Spinal cord (tissue), 10 donors: Measurements from ENCODE around the gene OR11H1. TPM values are rescaled to one million over a fixed set of nuclear protein-coding genes. Genes with fewer than 3 reads are reported as not detected.
"Not testable (repeated sequence)": the region's sequence is repeated elsewhere in the genome, so short reads cannot be mapped to it uniquely, and the experiment has no call there.

ENCODE experiments used
- DNase-seq, 6 donors: peaks; one replicate each; pipeline versions ENCODE4 v3.0.0 to v3.0.0-alpha.2; 2013 to 2015; ENCODE audit warnings: low spot score in 6 of 6, low read depth in 4 of 6
- H3K27ac ChIP-seq: one replicate; pipeline ENCODE4 v1.5.1; 2013; ENCODE audit warnings: low read depth, low read length, control low read depth
- H3K27me3 ChIP-seq: one replicate; pipeline ENCODE4 v1.6.1; 2013; ENCODE audit warnings: low read length; ENCODE audit not compliant: control insufficient read depth, insufficient read depth
- H3K36me3 ChIP-seq: one replicate; pipeline ENCODE4 v1.6.1; 2013; ENCODE audit warnings: low read length; ENCODE audit not compliant: control insufficient read depth, insufficient read depth
- H3K4me1 ChIP-seq: one replicate; pipeline ENCODE4 v1.6.1; 2013; ENCODE audit warnings: low read length; ENCODE audit not compliant: control insufficient read depth, insufficient read depth
- H3K4me3 ChIP-seq: one replicate; pipeline ENCODE4 v1.5.1; 2013; ENCODE audit warnings: low read depth, low read length, control low read depth
- H3K9me3 ChIP-seq: one replicate; pipeline ENCODE4 v1.6.1; 2013; ENCODE audit warnings: low read length; ENCODE audit not compliant: control insufficient read depth, insufficient read depth
- WGBS: methylation state at CpG from one replicate; pipeline ENCODE4 v1.1.5; 2013; ENCODE audit warnings: missing lambda C conversion rate; ENCODE audit not compliant: insufficient coverage; 5-methylcytosine and 5-hydroxymethylcytosine counted together
- long read RNA-seq, 4 donors: transcript quantifications; one replicate each; lab custom pipeline, GENCODE V29; 2026
- polyA plus RNA-seq, 2 donors: library from polyadenylated mRNA; unstranded; fragments of 120-200 nt; gene quantifications; one replicate each; pipeline ENCODE4 v1.2.1, GENCODE V29; 2013; ENCODE audit not compliant: insufficient read length in 2 of 2
- total RNA-seq, 2 donors: library from RNA; depleted of rRNA in 1 of 2; stranded (reverse); fragments of 120-200 nt in 1 of 2; fragments of >200 nt in 1 of 2; gene quantifications; one replicate each; pipeline versions ENCODE4 v1.2.3 to v1.2.4, GENCODE V29; 2013 to 2014
- donor health status: healthy.

The OR11H1 gene
- total RNA-seq = not detected
- polyA plus RNA-seq = not detected
- long read RNA-seq, donor 1 = 0 reads
- long read RNA-seq, donor 2, partial matches to known transcripts = 0 of 1 reads
- long read RNA-seq, donor 2, other reads (novel, unspliced or antisense) = 0 of 1 reads
- long read RNA-seq, donor 3 = 0 reads
- long read RNA-seq, donor 4 = 0 reads

- not testable (repeated sequence) for DNase-seq, H3K27ac ChIP-seq, H3K4me1 ChIP-seq, H3K4me3 ChIP-seq, H3K27me3 ChIP-seq, H3K36me3 ChIP-seq, H3K9me3 ChIP-seq
- no CpG with 5 or more reads among the region's 3 CpGs for WGBS
These were observed at the start of gene OR11H1 for GRCh38 chr22:15527892-15528291. OR11H1 (plus strand) TSS chr22:15528192; CDS start chr22:15528192, 0 bp downstream.

GRCh38 chr22:15509967-15510366 lies 18.0 kb upstream of the OR11H1 start:
- not testable (repeated sequence) for H3K27ac ChIP-seq, H3K4me1 ChIP-seq, H3K4me3 ChIP-seq, H3K27me3 ChIP-seq, H3K36me3 ChIP-seq, H3K9me3 ChIP-seq, DNase-seq
- WGBS = 53% methylated on average over 9 of the region's 30 CpGs

GRCh38 chr22:15515896-15516295 lies 12.1 kb upstream of the OR11H1 start:
- not testable (repeated sequence) for H3K4me1 ChIP-seq, H3K4me3 ChIP-seq, H3K9me3 ChIP-seq, DNase-seq, H3K36me3 ChIP-seq, H3K27me3 ChIP-seq, H3K27ac ChIP-seq
- 92% methylated on average over 6 of the region's 9 CpGs for WGBS

- not testable (repeated sequence) for H3K4me3 ChIP-seq, H3K36me3 ChIP-seq, DNase-seq, H3K27ac ChIP-seq, H3K27me3 ChIP-seq, H3K4me1 ChIP-seq, H3K9me3 ChIP-seq
- WGBS = no CpG with 5 or more reads among the region's 31 CpGs
These were observed 25.8 kb downstream of the OR11H1 start for GRCh38 chr22:15553767-15554166.

- not testable (repeated sequence) for H3K27ac ChIP-seq, H3K4me1 ChIP-seq, H3K36me3 ChIP-seq, H3K9me3 ChIP-seq, DNase-seq, H3K27me3 ChIP-seq, H3K4me3 ChIP-seq
- 85% methylated on average over 3 of the region's 10 CpGs for WGBS
These were observed 35.5 kb downstream of the OR11H1 start for GRCh38 chr22:15563461-15563860.

- H3K4me1 ChIP-seq, H3K27me3 ChIP-seq, H3K27ac ChIP-seq, H3K4me3 ChIP-seq, H3K9me3 ChIP-seq, H3K36me3 ChIP-seq, DNase-seq: not testable (repeated sequence)
These were observed 37.1 kb downstream of the OR11H1 start for GRCh38 chr22:15565063-15565462.

Other genes with a start within 250 kb of the OR11H1 start
- not detected for gene POTEH, start 161.8 kb downstream of the OR11H1 start, total RNA-seq
- not detected for gene POTEH, start 161.8 kb downstream of the OR11H1 start, polyA plus RNA-seq